ENCODE measurements around the gene CARD18.

DNA sequence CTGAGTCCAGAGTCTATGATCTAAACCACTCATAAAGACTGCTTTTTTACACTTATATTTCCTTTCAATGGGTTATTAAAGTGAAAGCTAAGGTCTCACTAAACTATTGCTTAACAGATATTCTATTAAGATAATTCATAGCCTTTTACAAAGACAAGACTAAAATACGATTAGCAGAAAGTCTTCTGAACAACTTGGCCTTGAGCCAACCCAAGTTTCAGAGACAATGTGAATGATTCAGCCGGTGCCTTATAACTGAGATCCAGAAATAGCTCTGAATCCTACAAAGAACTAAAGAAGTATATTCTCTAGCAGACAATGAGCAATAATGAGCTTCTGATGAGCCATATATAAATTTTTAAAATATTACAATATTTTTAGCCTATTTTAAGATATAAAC, 41.5 kb upstream of the CARD18 start:
- no peak for TF ChIP-seq FOXM1 (IDR thresholded peaks at IDR 0.05; ENCODE audit: borderline replicate concordance)
- no peak for TF ChIP-seq HDGF (IDR thresholded peaks at IDR 0.05; ENCODE audit: borderline replicate concordance)
- no peak for TF ChIP-seq SP1 (IDR thresholded peaks at IDR 0.05)
- TF ChIP-seq TARDBP (IDR thresholded peaks at IDR 0.05), result no peak
- TF ChIP-seq BHLHE40 (IDR thresholded peaks at IDR 0.05; ENCODE audit: borderline replicate concordance), result no peak
- TF ChIP-seq, protein P1, sequence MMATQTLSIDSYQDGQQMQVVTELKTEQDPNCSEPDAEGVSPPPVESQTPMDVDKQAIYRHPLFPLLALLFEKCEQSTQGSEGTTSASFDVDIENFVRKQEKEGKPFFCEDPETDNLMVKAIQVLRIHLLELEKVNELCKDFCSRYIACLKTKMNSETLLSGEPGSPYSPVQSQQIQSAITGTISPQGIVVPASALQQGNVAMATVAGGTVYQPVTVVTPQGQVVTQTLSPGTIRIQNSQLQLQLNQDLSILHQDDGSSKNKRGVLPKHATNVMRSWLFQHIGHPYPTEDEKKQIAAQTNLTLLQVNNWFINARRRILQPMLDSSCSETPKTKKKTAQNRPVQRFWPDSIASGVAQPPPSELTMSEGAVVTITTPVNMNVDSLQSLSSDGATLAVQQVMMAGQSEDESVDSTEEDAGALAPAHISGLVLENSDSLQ (IDR thresholded peaks at IDR 0.05), result no peak
- TF ChIP-seq NFRKB (IDR thresholded peaks at IDR 0.05), result no peak
- no peak for TF ChIP-seq ZNF384 (IDR thresholded peaks at IDR 0.05)
- TF ChIP-seq FOXK2 (IDR thresholded peaks at IDR 0.05), result no peak
- no peak for TF ChIP-seq FOXA1 (IDR thresholded peaks at IDR 0.05)
- no peak for TF ChIP-seq ELF4 (IDR thresholded peaks at IDR 0.05)
- no peak for TF ChIP-seq SUZ12 (IDR thresholded peaks at IDR 0.05)
- no peak for TF ChIP-seq L3MBTL2 (conservative IDR thresholded peaks at IDR 0.05)

Data from HEK293T (cell line).